HepG2 (cell line): ENCODE measurements around the gene CDH1. TPM values are rescaled to one million over a fixed set of nuclear protein-coding genes. Genes with fewer than 3 reads are reported as not detected.

Experiments used
- ATAC-seq: fragments of 200-7000 bp; cut with Tn5 transposase; 3 replicates; pipeline ENCODE4 v1.9.1; 2020; ENCODE audit warnings: mild to moderate bottlenecking, moderate library complexity
- BruUV-seq: library from RNA; stranded (reverse); fragments of 400-500 nt; replicated peaks from 2 replicates; lab custom pipeline; 2021; lab: Mats Ljungman, UMichigan
- CTCF ChIA-PET: fragments of 300-600 bp; formaldehyde crosslinking; extraction: SDS; loops from one replicate; lab custom pipeline; 2021; ENCODE audit warnings: low total read pairs, inconsistent platforms, low intra/inter-chr PET ratio; lab: Yijun Ruan, JAX
- POLR2A ChIA-PET: fragments of 350-600 bp; sonication (Branson Sonifier 250); formaldehyde crosslinking; loops from one replicate; lab custom pipeline; 2020; ENCODE audit warnings: antibody characterized with exemption, inconsistent platforms; lab: Yijun Ruan, JAX
- DNase-seq: peaks from one replicate; pipeline ENCODE4 v3.0.0-alpha.2; 2015; ENCODE audit warnings: low spot score
- FAIRE-seq: peaks from 3 replicates; lab custom pipeline; 2011; peaks lifted over from hg19 to GRCh38; lab: Jason Lieb, UNC
- H2AFZ ChIP-seq: one replicate; pipeline ENCODE4 v1.6.1; 2011; ENCODE audit warnings: low read length, inconsistent platforms
- H3K27ac ChIP-seq: fragments of 300-600 bp; 3 replicates; pipeline ENCODE4 v1.8.0; 2011; ENCODE audit warnings: mixed run types, mild to moderate bottlenecking, mixed read lengths, low read length, inconsistent platforms; ENCODE audit not compliant: insufficient read depth; ENCODE audit errors: extremely low read length
- H3K27me3 ChIP-seq, 2 experiments: fragments of 200-600 bp in 1 of 2; 2 replicates in 1 of 2; 3 replicates in 1 of 2; pipeline versions ENCODE4 v1.6.0 to v1.8.0; 2011; ENCODE audit warnings: low read length in 2 of 2, mild to moderate bottlenecking in 2 of 2, moderate library complexity in 2 of 2, inconsistent platforms in 1 of 2; ENCODE audit not compliant: insufficient read depth in 2 of 2, control insufficient read depth in 1 of 2
- H3K36me3 ChIP-seq, 2 experiments: fragments of 200-600 bp in 1 of 2; replicated peaks in 1 of 2; 2 replicates in 1 of 2; 3 replicates in 1 of 2; pipeline versions ENCODE4 v1.5.1 to v1.8.0; 2011; ENCODE audit warnings: low read length in 2 of 2, inconsistent platforms in 1 of 2; ENCODE audit not compliant: insufficient read depth in 2 of 2, control insufficient read depth in 1 of 2
- H3K4me1 ChIP-seq: 2 replicates; pipeline ENCODE4 v1.5.1; 2012; ENCODE audit warnings: low read length, inconsistent platforms; ENCODE audit not compliant: insufficient read depth
- H3K4me2 ChIP-seq: 2 replicates; pipeline ENCODE4 v1.6.0; 2011; ENCODE audit warnings: low read depth, low read length, inconsistent platforms
- H3K4me3 ChIP-seq, 3 experiments: fragments of 200-600 bp in 1 of 3; sonication (generic), shearing (Covaris generic) in 1 of 3; replicated peaks in 1 of 3; 2 replicates each; pipeline ENCODE4 v1.5.1; 2011 to 2016; ENCODE audit warnings: low read length in 3 of 3, inconsistent platforms in 2 of 3, low read depth in 2 of 3, mild to moderate bottlenecking in 2 of 3, control low read depth in 1 of 3, mixed read lengths in 1 of 3; ENCODE audit not compliant: insufficient read depth in 1 of 3
- H3K79me2 ChIP-seq: one replicate; pipeline ENCODE4 v1.6.1; 2011; ENCODE audit warnings: low read length, inconsistent platforms; ENCODE audit not compliant: insufficient read depth
- H3K9ac ChIP-seq: 2 replicates; pipeline ENCODE4 v1.6.0; 2011; ENCODE audit warnings: mild to moderate bottlenecking, low read depth, low read length, inconsistent platforms; ENCODE audit not compliant: insufficient read depth
- H3K9me3 ChIP-seq: 2 replicates; pipeline ENCODE4 v1.5.1; 2012; ENCODE audit warnings: mild to moderate bottlenecking, low read length
- H4K20me1 ChIP-seq: 2 replicates; pipeline ENCODE4 v1.6.0; 2011; ENCODE audit warnings: inconsistent platforms, mild to moderate bottlenecking, low read length, moderate library complexity; ENCODE audit not compliant: insufficient read depth
- MXI1 ChIP-seq: IDR thresholded peaks from 3 replicates; pipeline ENCODE4 v1.6.1; 2012; ENCODE audit warnings: low read depth, low read length, inconsistent platforms, borderline replicate concordance
- NCOA2 ChIP-seq: sonication (generic); formaldehyde crosslinking; IDR thresholded peaks from 2 replicates; pipeline ENCODE4 v1.8.0; 2022; ENCODE audit warnings: inconsistent platforms
- SOX13 ChIP-seq, 3 experiments: fragments of 450-650 bp in 1 of 3; sonication (generic) in 1 of 3; formaldehyde crosslinking in 1 of 3; IDR thresholded peaks in 2 of 3; conservative IDR thresholded peaks in 1 of 3; 2 replicates each; pipeline versions ENCODE4 v1.5.0 to v1.6.1; 2016 to 2020; ENCODE audit warnings: antibody characterized with exemption in 1 of 3, mild to moderate bottlenecking in 1 of 3, missing compliant biosample characterization in 1 of 3, missing genetic modification reagents in 1 of 3, moderate library complexity in 1 of 3
- ZNF24 ChIP-seq: fragments of 450-650 bp; IDR thresholded peaks from 2 replicates; pipeline ENCODE4 v1.6.1; 2017; ENCODE audit warnings: antibody characterized with exemption, mild to moderate bottlenecking
- ZNF264 ChIP-seq: sonication (generic); formaldehyde crosslinking; IDR thresholded peaks from 2 replicates; pipeline ENCODE4 v1.4.0; 2020; ENCODE audit warnings: missing genetic modification reagents
- WGBS: methylation state at CpG from one replicate; pipeline ENCODE4 v1.1.6; 2017; ENCODE audit warnings: low lambda C conversion rate; 5-methylcytosine and 5-hydroxymethylcytosine counted together
- in situ Hi-C: cut with HindIII; loops from 2 replicates; pipeline ENCODE4 v1.10.0; 2017; ENCODE audit warnings: low pct_unique_long_range_greater_than_20kb; ENCODE audit not compliant: extremely low pct_ligation_motif_present
- intact Hi-C: fragments of 100-400 bp; cut with micrococcal nuclease; formaldehyde crosslinking; loops from one replicate; pipeline ENCODE4 v1.10.0; 2022; ENCODE audit not compliant: unreplicated experiment
- polyA plus RNA-seq, 8 experiments: library from polyadenylated mRNA; depleted of rRNA in 3 of 8; stranded (reverse) in 7 of 8; unstranded in 1 of 8; fragments of >200 nt; fragmentation: Illumina TruSeq in 4 of 8; extraction: Trizol in 4 of 8; gene quantifications; 2 replicates each; pipeline versions ENCODE4 v1.2.1 to v1.2.3, GENCODE V29; 2011 to 2016; ENCODE audit warnings: low read depth in 4 of 8, missing spikeins in 1 of 8, mixed read lengths in 1 of 8; ENCODE audit not compliant: insufficient read depth in 1 of 8
- total RNA-seq, 5 experiments: library from RNA; depleted of rRNA; stranded (reverse); fragments of >200 nt; fragmentation: Illumina TruSeq; extraction: Trizol; gene quantifications; 2 replicates each; pipeline ENCODE4 v1.2.3, GENCODE V29; 2016; ENCODE audit warnings: low read depth in 1 of 5

CDH1 gene
- total and polyA plus RNA-seq, 2 of the 13 experiments (the other 11 are each of a cell fraction or from before 2014, with no cell fraction given) = 0.95 to 9.8 TPM

DNA sequence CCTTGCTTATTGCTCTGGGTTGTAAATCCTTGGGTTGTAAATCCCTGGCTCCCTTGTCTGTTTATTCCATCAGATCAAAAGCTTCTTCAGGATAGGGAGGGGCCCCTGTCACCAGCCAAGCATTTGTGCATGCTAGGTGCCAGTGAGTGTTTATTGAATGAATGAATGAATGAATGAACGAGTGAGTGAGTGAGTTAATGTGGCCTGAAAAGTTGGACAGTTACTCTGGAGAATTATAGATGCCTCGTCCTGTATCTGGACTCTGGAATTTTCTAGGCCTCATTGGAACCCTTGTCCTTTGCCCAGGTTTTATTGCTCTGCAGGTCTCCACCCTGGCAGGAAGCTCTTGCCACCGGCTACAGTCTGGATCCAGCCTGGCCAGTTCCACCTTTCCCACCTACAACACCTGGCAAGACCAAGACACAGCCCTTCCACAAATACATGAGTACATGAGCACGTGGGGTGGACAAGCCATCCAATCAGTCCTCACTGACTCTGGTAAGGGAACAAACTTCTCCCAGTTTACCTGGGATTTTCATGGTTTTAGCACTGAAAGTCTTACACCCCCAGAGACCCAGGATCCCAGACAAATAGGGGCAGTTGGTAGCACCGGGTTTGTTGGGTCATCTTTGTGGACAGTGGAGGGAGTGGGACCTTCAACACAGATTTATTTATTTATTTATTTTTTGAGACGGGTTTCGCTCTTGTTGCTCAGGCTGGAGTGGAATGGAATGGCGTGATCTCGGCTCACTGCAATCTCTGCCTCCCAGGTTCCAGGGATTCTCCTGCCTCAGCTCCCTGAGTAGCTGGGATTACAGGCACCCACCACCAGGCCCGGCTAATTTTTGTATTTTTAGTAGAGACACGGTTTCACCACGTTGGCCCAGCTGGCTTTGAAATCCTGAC is 14.7 kb upstream of the CDH1 start:
- Histone ChIP-seq H3K9me3 (no peaks in the 10 kb centered on the region), H3K36me3 (no peaks in the 10 kb centered on the region), H3K4me2 (peak overlapping the region; percentile 2; the same call in 1 of the 2 replicates), H3K27me3 (no peaks in the 10 kb centered on the region), H3K4me3 (no peak overlapping the region), H4K20me1 (no peaks in the 10 kb centered on the region), H3K27ac (no peak overlapping the region), H3K79me2 (no peaks in the 10 kb centered on the region), H3K9ac (no peak overlapping the region), H2AFZ (no peak overlapping the region), H3K4me1 (peaks cover 38% of the 10 kb centered on the region)
- intact Hi-C loops = no loop called here
- DNase-seq = no peak
- CTCF ChIA-PET = no interaction called here
- 14% methylated on average over 12 of the region's 12 CpGs for WGBS
- POLR2A ChIA-PET = interaction anchor here (0.6 kb wide), 1 partner anchor 15 kb away, joined by 3 read pairs; no protein-coding TSS in a partner anchor
- no peak; the same call in 2 of the 3 replicates for ATAC-seq
- in situ Hi-C loops = loop anchor here (25.0 kb wide), 1 partner anchor 390 kb away; the partner anchor contains the start of gene HAS3
- BruUV-seq = no TSS peak
- FAIRE-seq = no peak
- TF ChIP-seq MXI1 = no peak
- TF ChIP-seq ZNF24 = 0 out of 2 replicates have a peak, but pooled peaks have one; percentile 68
- TF ChIP-seq ZNF264 = no peak

GRCh38 chr16:68724797-68725196 is 12.3 kb upstream of the CDH1 start:
- peak overlapping the region; percentile 44; the same call in 1 of the 2 replicates for H3K4me2 ChIP-seq
- in situ Hi-C loops = loop anchor here (25.0 kb wide), 1 partner anchor 388 kb away; the partner anchor contains the start of gene HAS3
- H3K27ac ChIP-seq = no peak overlapping the region
- no peaks in the 10 kb centered on the region for H3K9me3 ChIP-seq
- intact Hi-C loops = no loop called here
- no peaks in the 10 kb centered on the region for H3K36me3 ChIP-seq
- no peaks in the 10 kb centered on the region for H3K79me2 ChIP-seq
- POLR2A ChIA-PET = no interaction called here
- H3K4me1 ChIP-seq = peaks cover 38% of the 10 kb centered on the region
- ATAC-seq (peak; percentile 57), DNase-seq (no peak)
- no peak for TF ChIP-seq NCOA2 (CRISPR knock-in tag)
- TF ChIP-seq SOX13 (IDR thresholded peaks at IDR 0.05) = no peak
- peak in 1 of 2 experiments; percentile 35; a peak in 1 of 4 replicates for TF ChIP-seq SOX13 (CRISPR knock-in tag; conservative IDR thresholded peaks at IDR 0.05 in 1 of 2, IDR thresholded peaks at IDR 0.05 in 1 of 2)
- TF ChIP-seq, all 625 proteins: peak for 1
- Histone ChIP-seq H3K27me3 (no peaks in the 10 kb centered on the region), H4K20me1 (no peaks in the 10 kb centered on the region), H2AFZ (peak overlapping the region; percentile 28), H3K4me3 (no peak overlapping the region), H3K9ac (no peak overlapping the region)
- BruUV-seq = no TSS peak
- WGBS = 7% methylated on average over 2 of the region's 3 CpGs
- FAIRE-seq = no peak
- CTCF ChIA-PET = no interaction called here
